SK-N-DZ (cell line): ENCODE measurements around the gene SPTLC2.
"Not testable (repeated sequence)": the region's sequence is repeated elsewhere in the genome, so short reads cannot be mapped to it uniquely, and the experiment has no call there.

Source experiments
- DNase-seq: peaks from one replicate; pipeline ENCODE4 v3.0.0-alpha.2; 2015; ENCODE audit warnings: low spot score

Gene SPTLC2

DNA sequence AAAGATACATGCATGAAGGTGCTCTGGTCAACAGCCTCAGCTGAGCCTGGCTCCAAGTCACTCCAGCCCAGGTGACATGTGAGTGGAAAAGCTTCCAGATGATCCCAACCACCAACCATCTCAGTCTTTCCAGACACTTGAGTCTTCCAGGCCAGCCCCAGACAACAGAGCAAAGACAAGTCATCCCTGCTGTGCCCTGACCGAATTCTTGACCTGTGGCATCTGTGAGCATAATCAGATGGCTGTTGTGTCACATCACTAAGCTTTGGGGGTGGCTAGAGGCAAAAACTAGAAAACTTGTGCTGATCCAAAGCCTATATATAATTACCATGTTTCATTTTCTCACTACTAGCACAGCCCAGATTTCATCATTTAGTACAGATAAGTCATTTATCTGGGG, 67.0 kb downstream of the SPTLC2 start:
- no peak for DNase-seq

DNA sequence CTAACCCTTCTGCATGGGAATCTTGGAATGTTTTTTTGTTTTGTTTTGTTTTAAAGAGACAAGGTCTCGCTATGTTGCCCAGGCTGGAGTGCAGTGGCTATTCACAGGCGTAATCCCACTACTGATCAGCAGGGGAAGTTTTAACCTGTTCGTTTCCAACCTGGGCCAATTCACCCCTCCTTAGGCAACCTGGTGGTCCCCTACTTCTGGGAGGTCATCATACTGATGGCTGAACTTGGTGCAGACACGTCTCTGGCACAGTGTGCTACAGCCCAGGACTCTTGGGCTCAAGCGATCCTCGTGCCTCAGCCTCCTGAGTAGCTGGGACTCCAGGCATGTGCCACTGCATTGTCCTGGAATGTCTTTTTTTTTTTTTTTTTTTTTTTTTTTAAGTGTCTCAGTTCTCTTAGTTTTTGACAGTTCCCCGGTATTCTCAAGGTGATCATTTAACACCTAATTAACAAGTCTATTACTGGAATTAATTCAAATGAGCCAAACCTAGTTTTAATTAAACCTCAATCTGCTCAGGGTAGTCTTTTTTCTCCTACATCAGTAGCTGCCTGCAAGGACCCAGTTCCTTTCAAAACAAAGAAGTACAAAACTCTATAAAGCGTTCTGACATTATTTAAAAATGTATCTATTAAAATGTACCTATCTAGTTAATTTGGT, 68.8 kb downstream of the SPTLC2 start:
- no peak for DNase-seq

DNA sequence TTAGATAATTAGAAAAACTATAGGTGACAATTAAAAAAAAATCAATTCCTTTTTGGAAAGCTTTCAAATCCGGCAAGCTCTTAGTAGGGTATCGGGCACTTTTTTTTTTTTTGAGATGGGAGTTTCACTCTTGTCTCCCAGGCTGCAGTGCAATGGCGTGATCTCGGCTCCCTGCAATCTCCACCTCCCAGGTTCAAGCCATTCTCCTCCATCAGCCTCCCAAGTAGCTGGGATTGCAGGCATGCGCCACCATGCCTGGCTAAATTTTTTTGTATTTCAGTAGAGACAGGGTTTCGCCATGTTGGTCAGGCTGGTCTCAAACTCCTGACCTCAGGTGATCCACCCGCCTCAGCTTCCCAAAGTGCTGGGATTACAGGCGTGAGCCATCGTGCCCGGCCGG, 71.3 kb downstream of the SPTLC2 start:
- not testable (repeated sequence) for DNase-seq

DNA sequence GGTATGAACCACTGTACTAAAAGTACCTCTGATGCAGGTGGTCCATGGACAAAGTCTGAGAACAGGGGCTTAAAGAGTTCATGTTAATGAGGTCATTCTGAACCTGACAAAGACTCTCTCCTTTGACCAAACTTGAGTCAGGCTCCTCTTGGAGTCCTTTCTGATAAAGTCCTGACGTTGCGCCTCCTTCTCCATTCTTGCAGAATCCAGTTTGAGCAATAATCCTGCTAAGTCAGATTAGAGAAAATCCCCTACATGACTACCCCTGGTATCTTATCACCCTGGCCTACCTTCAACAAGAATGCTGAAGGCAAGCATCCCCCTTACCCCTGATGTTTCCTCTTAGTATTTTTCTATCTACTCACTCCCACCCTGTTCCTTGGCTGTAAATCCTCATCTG, 71.9 kb downstream of the SPTLC2 start:
- DNase-seq, result no peak

DNA sequence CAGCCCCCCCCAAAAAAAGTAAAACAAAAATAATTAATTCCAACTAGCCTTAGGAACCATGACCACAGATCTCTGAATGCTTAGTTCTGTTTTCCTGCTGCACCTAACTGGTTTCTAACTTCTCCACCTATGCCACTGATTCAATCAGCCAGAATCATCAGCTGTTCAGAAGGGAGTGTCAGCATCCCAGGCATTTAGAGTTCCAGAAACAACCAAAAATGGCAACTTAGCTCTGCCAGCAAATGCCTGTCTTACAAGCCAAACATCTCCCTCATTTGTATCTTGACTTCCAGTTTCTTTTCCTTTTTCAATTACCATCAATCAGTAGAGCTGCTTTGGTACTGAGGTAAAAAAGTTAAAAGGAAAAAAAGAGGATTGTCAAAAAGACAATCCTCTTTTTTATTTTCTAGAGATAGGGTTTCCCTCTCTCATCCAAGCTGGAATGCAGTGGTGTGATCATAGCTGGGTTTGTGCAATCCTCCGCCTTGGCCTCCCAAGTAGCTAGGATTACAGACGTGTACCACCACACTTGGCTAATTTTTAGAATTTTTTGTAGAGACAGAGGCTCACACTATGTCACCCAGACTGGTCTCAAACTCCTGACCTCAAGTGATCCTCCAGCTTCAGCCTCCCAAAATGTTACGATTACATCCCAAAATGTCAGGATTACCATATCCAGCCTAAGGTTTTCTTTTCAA, 72.7 kb downstream of the SPTLC2 start:
- DNase-seq, result no peak

DNA sequence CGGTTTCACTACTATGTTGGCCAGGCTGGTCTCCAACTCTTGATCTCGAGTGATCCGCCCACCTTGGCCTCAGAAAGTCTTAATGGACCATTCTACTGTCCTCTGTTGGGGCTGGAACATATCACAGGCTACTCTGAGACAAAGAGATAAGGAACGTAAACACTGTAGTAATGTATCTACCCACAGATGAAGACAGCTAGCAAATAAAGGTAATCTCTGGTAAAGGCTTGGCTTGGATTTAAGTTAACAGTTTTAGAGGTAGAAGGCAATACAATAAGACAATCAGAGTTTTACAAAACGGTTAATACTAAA, 73.2 kb downstream of the SPTLC2 start:
- peak; percentile 8 for DNase-seq

DNA sequence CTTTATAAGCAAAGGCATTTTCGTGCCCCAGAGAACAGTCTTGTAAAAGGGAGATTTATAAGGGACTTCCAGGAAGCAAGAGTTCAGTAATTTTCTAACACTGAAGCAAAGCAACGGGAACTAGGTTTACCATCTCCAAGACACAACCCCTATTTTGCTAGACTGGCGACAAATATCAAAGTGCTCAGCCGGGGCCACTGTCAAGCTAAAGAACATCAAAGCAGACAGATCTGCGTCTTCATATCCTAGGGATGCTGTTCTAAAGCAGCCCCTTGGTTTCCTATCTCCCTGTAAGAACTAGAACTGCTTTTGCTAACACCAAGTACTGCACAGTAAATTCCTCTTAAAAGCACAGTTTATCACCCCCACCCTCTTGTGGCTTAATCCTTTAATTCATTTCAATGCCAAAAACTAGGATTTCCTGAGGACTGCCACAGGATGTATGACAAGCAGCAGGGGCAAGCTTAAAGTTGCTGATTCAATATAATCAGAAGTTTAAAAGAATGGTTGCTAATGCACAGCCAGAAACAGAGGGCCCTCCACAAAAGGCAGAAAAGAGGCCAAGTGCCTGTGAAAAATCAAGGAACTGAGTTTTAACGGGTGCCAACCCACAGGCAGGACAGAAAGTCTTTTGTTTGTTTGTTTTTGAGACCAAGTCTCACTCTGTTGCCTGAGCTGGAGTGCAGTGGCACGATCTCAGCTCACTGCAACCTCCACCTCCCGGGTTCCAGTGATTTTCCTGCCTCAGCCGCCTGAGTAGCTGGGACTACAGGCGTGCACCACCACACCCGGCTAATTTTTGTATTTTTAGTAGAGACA, 73.8 kb downstream of the SPTLC2 start:
- DNase-seq, result no peak

DNA sequence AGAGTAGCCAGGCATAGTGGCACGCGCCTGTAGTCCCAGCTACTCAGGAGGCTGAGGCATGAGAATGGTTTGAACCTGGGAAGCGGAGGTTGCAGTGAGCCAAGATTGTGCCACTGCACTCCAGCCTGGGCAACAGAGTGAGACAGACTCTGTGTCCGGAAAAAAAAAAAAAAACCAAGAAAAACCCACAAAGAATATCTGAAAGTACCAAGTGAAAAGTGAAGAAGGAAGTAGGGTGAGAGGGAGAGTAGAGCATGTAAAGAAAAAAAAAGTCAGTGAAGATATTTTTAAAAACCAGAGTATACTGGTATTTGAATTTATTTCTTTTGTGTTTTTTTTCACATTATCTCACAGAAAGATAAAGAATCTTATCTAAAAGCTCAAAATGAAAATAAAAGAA, 74.5 kb downstream of the SPTLC2 start:
- no peak for DNase-seq

DNA sequence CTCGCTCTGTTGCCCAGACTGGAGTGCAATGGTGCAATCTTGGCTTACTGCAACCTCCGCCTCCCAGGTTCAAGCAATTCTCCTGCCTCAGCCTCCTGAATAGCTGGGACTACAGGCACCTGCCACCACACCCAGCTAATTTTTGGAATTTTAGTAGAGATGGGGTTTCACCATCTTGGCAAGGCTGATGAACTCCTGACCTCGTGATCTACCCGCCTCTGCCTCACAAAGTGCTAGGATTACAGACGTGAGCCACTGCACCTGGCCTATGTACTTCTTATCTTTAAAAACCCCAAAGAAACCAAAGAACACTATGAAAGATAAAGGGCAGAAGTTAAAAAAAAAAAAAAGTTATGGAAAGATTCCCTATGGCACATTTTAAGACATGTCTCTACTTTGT, 79.5 kb downstream of the SPTLC2 start:
- DNase-seq, result not testable (repeated sequence)

DNA sequence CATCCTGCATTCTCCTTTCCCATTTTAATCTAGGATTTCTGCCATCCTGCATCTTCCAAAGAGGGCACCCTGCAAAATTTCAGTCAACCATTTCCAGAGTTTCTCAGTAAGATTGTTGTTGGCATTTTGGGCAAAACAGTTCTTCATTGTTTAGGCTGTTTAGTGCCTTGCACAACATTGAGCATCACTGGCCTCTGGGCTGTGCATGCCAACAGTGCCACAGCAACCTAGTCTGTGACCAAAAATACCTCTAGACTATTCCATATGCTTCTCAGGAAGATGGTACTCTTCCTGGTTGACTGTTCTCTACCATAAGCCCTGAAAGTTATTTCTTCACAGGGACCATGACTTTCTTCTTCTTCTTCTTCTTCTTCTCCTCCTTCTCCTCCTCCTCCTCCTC, 85.4 kb downstream of the SPTLC2 start:
- DNase-seq, result no peak

DNA sequence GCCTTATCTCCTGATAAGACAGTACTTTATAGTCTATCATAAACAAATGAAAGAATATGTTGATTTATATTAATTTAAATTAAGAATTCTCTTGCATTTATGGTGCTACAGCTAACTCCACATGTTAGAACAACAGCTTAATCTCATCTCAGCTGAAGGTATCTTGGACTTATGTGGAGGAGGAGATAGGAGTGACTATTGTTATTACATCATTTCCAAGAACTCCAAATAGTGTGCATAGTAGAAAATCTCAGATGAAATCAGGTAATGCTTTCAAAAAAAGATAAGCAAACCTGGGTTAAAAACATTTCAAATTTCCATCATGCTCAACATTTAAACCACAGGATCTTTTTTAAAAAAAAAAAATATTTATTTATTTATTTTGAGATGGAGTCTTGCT, 86.5 kb downstream of the SPTLC2 start:
- DNase-seq, result no peak

DNA sequence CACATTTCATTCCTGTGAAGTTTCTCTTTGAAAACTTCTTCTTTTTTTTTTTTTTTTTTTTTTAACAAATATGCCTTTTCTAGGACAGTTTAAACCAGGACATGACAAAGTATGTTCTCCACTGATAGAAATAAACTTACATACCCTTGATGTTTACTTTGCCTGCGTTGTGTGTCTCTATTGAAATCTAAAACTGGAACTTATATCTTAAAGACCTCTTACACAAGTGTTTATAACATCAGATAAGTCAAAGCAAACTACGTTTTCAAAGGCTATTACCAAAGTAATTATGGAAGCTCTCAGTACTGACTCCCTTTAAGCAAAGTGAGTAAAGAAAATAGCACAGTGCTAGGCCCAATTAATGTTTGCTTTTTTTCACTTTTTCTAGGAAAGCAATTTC, 87.2 kb downstream of the SPTLC2 start:
- DNase-seq, result no peak

DNA sequence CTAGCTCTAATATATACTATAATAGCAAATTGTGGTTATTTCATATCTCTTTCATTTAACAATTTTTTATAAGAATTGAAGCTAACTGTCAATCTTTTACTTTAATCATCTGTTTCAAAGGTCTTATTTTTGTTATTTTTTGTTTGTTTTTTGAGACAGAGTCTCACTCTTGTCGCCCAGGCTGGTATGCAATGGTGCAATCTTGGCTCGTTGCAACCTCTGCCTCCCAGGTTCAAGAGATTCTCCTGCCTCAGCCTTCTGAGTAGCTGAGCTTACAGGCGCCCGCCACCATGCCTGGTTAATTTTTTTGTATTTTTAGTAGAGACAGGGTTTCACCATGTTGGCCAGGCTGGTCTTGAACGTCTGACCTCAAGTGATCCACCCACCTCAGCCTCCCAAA, 87.7 kb downstream of the SPTLC2 start:
- not testable (repeated sequence) for DNase-seq

DNA sequence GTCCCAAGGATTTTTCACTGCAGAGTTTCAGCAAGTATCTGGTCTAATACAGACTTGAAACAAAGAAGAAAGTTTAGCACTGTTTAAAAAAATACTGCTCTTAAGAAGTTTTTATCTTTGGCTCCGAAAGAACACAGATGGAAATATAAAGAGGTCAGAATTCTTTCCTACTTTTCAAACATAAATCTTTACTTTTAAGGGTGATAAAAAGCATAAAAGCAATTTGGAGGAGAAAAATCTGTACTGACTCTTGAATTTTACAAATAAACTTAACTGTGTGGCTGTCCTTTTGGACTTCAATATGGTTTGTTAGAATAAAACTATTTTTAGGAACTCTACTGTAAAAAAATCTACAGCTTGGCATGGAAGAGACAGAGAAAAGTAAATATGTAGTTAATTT, 90.2 kb downstream of the SPTLC2 start:
- DNase-seq, result no peak

DNA sequence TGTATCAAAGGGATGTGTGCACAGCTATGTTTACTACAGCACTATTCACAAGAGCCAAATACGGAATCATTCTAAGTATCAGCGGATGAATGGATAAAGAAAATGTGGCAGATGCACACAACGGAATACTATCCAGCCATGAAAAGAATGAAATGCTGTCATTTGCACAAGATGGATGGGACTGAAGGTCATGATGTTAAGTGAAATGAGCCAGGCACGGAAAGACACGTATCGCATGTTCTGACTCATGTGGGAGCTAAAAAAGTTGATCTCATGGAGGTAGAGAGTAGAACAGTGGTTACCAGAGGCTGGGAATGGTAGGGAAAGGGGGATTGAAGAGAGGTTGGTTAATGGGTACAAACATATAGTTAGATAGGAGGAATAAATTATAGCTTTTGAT, 91.9 kb downstream of the SPTLC2 start:
- DNase-seq, result no peak

DNA sequence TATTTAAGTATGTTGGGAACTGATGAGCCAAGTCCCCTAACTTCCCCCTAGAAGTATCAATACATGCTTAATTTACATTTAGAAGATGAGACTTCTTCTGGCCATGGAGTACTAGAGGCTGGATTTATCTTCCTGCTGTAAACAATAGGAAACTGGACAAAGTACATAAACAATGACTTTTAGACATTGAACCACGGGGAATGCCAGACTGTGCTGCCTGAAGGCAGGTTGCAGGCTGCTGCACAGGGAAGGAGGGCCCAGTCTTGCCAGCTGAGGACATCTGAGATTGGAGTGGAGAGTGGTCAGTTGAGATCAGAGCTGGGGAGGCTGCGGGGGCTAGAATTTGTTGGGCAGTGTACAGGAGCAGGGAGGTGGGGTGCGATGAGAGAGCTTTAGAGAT, 93.3 kb downstream of the SPTLC2 start:
- DNase-seq, result no peak

DNA sequence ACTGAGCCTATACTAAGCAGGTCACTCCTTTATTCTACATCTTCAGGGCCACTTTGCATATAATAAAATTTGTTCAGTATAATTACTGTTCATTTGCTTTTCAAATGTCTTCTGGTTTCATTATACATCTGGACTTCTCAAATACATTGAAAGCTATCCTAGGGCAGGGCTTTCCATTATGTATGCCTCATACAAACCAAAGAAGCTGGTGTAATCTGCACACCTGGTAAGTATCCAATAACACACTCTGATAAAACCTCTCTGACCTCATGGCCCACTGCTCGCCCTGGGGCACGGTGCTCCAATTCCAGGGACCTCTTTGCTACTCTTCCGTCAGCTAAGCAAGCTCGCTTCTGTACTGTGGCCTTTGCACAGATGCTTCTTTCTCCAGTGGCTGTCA, 95.9 kb downstream of the SPTLC2 start:
- DNase-seq, result no peak

DNA sequence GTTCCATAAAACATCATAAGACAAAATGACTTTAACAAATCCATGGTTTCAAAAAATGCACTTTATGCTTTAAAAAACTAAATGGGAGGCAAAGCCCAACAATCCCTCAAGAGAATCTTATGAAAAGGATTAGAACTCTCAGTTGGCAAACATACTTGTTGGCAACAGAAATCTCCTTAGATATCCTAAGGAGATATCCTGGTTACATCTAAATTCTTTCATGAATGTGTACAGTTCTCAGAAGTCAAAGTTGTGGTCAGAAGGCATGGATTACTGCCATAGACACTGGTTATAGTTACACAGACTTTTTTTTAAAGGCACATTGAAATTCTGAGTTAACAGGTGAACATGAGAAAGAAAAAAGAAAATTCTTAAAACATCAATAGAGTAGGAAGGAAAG, 100.3 kb downstream of the SPTLC2 start:
- no peak for DNase-seq

DNA sequence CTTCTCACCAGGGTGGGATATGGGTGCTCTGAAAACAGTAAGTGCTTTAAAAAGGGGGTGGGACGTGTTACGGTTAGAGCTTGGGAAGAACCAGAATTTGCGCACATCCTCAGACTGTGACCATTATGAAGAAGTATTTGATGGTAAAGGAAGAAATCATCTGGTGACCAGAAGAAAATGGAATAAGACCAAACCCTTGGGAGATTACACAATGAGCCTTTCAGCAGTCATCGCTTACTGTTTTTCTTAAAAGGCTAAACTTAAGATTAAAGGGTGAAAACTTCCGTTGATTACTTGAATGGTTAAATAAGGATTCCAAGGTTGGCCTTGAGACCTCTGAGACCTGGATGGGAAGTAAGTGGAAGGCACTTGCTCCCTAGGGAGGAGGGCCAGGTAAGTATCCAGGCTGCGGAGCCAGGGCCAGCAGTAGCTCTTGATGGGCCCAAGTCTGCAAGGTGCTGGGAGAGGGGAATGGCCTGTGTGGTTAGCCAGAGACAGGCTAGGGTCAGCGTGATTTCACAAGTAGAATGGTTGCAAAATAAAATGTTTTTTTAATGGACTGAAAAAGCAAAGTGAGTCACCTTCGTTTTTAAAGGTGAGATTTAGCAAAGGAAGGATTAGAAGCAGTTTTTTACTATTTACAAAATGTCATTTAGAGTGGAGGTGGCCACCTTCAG, 104.8 kb downstream of the SPTLC2 start:
- no peak for DNase-seq

DNA sequence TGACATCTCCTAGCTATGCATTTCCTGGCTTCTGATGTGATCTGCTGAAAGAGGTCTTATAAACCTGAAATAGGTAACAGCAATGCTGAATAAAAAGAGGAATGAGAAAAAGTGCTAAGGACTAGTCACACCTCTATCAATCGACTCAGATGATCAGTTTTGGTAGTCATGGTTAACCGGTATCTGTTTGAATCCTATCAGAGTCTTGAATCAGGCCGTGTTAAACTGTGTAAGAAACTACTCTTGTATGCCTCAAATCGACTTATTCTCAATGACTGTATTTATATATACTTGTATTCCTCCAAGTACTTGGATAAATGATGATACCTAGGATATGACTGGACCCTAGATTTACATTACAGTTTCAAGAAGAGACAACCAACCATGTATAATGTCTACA, 107.1 kb downstream of the SPTLC2 start:
- DNase-seq, result no peak

DNA sequence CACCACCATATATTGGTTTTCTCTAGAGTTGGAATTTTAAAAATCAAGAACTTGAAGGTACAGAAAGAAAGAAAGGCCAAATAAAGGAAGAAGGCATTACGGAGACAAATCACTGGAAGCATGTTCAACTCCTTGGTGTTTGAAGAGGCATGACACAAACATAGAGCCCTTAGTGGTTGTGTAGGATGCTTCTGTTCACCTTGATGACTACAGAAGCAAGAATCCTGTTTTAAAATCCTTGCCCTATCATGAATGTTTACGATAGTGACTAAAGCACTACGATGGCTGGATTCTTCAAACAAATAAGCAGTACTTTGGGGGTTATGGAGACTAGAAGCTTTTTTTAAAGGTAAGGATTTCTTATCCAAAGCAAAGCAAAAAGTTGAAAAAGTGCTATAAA, 107.6 kb downstream of the SPTLC2 start:
- DNase-seq, result no peak

DNA sequence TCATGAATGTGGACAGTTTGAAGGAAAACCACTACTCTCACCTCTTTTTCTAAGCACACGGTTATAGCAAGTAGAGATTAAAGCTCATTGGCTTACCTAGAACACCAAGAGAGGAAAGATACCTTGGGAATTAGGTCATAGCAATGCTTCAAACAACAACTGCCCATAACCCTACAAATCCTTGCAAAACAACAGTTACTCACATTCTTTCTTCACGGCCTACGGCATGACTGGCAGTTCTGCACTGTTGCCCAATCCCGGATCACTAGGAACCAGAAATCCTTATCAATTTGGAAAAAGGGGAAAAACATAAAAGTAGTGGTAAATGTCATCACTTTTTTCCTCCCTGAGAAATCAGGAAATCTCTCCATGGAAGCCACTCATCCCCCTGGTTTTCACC, 108.2 kb downstream of the SPTLC2 start:
- DNase-seq, result no peak
